B cell (primary cell): ENCODE results near the gene CASK. TPM values are rescaled to one million over a fixed set of nuclear protein-coding genes. Genes with fewer than 3 reads are reported as not detected.

Experiments used
- ATAC-seq: fragments of 200-7000 bp; cut with Tn5 transposase; one replicate; pipeline ENCODE4 v1.10.0; 2021; ENCODE audit warnings: low read depth, mild to moderate bottlenecking, moderate number of reproducible peaks, moderate library complexity
- CTCF ChIA-PET: fragments of 350-600 bp; sonication (Branson Sonifier 250); formaldehyde crosslinking; loops from one replicate; lab custom pipeline; 2021; ENCODE audit warnings: antibody characterized with exemption, inconsistent platforms; lab: Charles Lee
- POLR2A ChIA-PET: fragments of 350-600 bp; sonication (Branson Sonifier 250); formaldehyde crosslinking; loops from one replicate; lab custom pipeline; 2021; ENCODE audit warnings: antibody characterized with exemption; lab: Charles Lee
- DNase-seq: peaks from one replicate; pipeline ENCODE4 v3.0.0; 2013
- H2AFZ ChIP-seq: 2 replicates; pipeline ENCODE4 v1.6.1; 2012; ENCODE audit warnings: mild to moderate bottlenecking, low read depth, low read length; ENCODE audit not compliant: insufficient read depth, poor library complexity, severe bottlenecking
- H3K27ac ChIP-seq, 2 donors: 1 replicate in 1 of 2; 2 replicates in 1 of 2; pipeline ENCODE4 v1.5.1; 2012 to 2013; ENCODE audit warnings: low read length in 2 of 2, mild to moderate bottlenecking in 2 of 2, moderate library complexity in 1 of 2
- H3K27me3 ChIP-seq, 4 experiments: fragments of 200-600 bp in 1 of 4; sonication (generic) in 1 of 4; replicated peaks in 1 of 4; 1 replicate in 2 of 4; 2 replicates in 2 of 4; pipeline versions ENCODE4 v1.6.1 to v1.7.0; 2013 to 2016; ENCODE audit warnings: low read length in 3 of 4, mild to moderate bottlenecking in 2 of 4, mixed read lengths in 1 of 4, moderate library complexity in 1 of 4; ENCODE audit not compliant: insufficient read depth in 4 of 4, control insufficient read depth in 3 of 4; ENCODE audit errors: control extremely low read depth in 1 of 4
- H3K36me3 ChIP-seq, 2 experiments: replicated peaks in 1 of 2; 1 replicate in 1 of 2; 2 replicates in 1 of 2; pipeline versions ENCODE4 v1.6.1 to v1.7.1; 2013; ENCODE audit warnings: low read length in 1 of 2; ENCODE audit not compliant: insufficient read depth in 2 of 2, control insufficient read depth in 1 of 2; ENCODE audit errors: control extremely low read depth in 1 of 2, extremely low read depth in 1 of 2
- H3K4me1 ChIP-seq, 2 donors: fragments of 200-600 bp in 1 of 2; sonication (generic) in 1 of 2; 1 replicate in 1 of 2; 2 replicates in 1 of 2; pipeline versions ENCODE4 v1.5.1 to v1.6.1; 2013 to 2017; ENCODE audit warnings: low read length in 2 of 2; ENCODE audit not compliant: control insufficient read depth in 2 of 2, insufficient read depth in 2 of 2
- H3K4me2 ChIP-seq: replicated peaks from 2 replicates; pipeline ENCODE3; 2012; ENCODE audit warnings: mild to moderate bottlenecking, low read depth, low read length; ENCODE audit not compliant: poor library complexity, severe bottlenecking
- H3K4me3 ChIP-seq, 5 experiments: fragments of 200-600 bp in 1 of 5; sonication (generic) in 1 of 5; 1 replicate in 3 of 5; 2 replicates in 2 of 5; pipeline versions ENCODE4 v1.5.1 to v1.7.0; 2011 to 2016; ENCODE audit warnings: low read length in 4 of 5, mild to moderate bottlenecking in 4 of 5, low read depth in 2 of 5, control low read depth in 1 of 5, moderate library complexity in 1 of 5; ENCODE audit not compliant: insufficient read depth in 1 of 5; ENCODE audit errors: control extremely low read depth in 1 of 5, extremely low read depth in 1 of 5
- H3K79me2 ChIP-seq: fragments of 200-600 bp; sonication (generic); one replicate; pipeline ENCODE4 v1.6.0; 2016; ENCODE audit warnings: low read length; ENCODE audit not compliant: control insufficient read depth, insufficient read depth
- H3K9ac ChIP-seq: fragments of 200-600 bp; sonication (generic); 2 replicates; pipeline ENCODE4 v1.6.1; 2017; ENCODE audit warnings: mild to moderate bottlenecking, low read length, moderate library complexity
- H3K9me3 ChIP-seq, 3 donors: one replicate each; pipeline versions ENCODE4 v1.6.1 to v1.7.1; 2013; ENCODE audit warnings: low read length in 2 of 3; ENCODE audit not compliant: control insufficient read depth in 2 of 3, insufficient read depth in 1 of 3; ENCODE audit errors: control extremely low read depth in 1 of 3
- H4K20me1 ChIP-seq: 2 replicates; pipeline ENCODE4 v1.6.0; 2012; ENCODE audit warnings: mild to moderate bottlenecking, low read length; ENCODE audit not compliant: insufficient read depth, control insufficient read depth, poor library complexity, severe bottlenecking
- H3K27ac Mint-ChIP-seq: one replicate; pipeline ENCODE4 v1.8.0; 2021; ENCODE audit warnings: mixed read lengths
- H3K27me3 Mint-ChIP-seq: one replicate; pipeline ENCODE4 v1.8.0; 2021; ENCODE audit warnings: mixed read lengths
- H3K4me1 Mint-ChIP-seq: one replicate; pipeline ENCODE4 v1.8.0; 2021; ENCODE audit warnings: mixed read lengths
- H3K4me3 Mint-ChIP-seq: one replicate; pipeline ENCODE4 v1.8.0; 2021; ENCODE audit warnings: mixed read lengths
- H3K9me3 Mint-ChIP-seq: one replicate; pipeline ENCODE4 v1.8.0; 2022; ENCODE audit warnings: mixed read lengths; ENCODE audit not compliant: insufficient read depth
- CTCF ChIP-seq: fragments of 200-600 bp; IDR thresholded peaks from one replicate; pipeline ENCODE4 v1.8.0; 2022; ENCODE audit warnings: antibody characterized with exemption, mild to moderate bottlenecking
- EZH2 ChIP-seq: IDR thresholded peaks from 2 replicates; pipeline ENCODE4 v1.6.1; 2012; ENCODE audit warnings: borderline replicate concordance, low read depth, mild to moderate bottlenecking, moderate library complexity, low read length; ENCODE audit not compliant: insufficient read depth, poor library complexity, severe bottlenecking
- WGBS: methylation state at CpG from one replicate; pipeline ENCODE4 v1.1.5; 2013; ENCODE audit warnings: missing lambda C conversion rate; ENCODE audit not compliant: insufficient coverage; 5-methylcytosine and 5-hydroxymethylcytosine counted together
- intact Hi-C: fragments of 100-400 bp; cut with micrococcal nuclease; formaldehyde crosslinking; loops from one replicate; pipeline ENCODE4 v1.10.0; 2022
- polyA plus RNA-seq: library from polyadenylated mRNA; depleted of rRNA; stranded (reverse); fragments of >200 nt; gene quantifications from 2 replicates; pipeline ENCODE4 v1.2.3, GENCODE V29; 2012
- total RNA-seq, 2 donors: library from RNA; stranded (reverse); fragments of 120-200 nt in 1 of 2; gene quantifications; 1 replicate in 1 of 2; 2 replicates in 1 of 2; pipeline versions ENCODE4 v1.2.3 to v1.2.4, GENCODE V29; 2013 to 2022

Gene CASK
- total and polyA plus RNA-seq, 2 donors (not counting 1 experiment from before 2014, with no cell fraction given) = 14.2 to 50.4 TPM

- intact Hi-C loops = no loop called here
- TF ChIP-seq EZH2 (no peak), CTCF (no peak)
- Mint-ChIP-seq H3K27ac (no peak overlapping the region), H3K27me3 (no peaks in the 10 kb centered on the region), H3K4me1 (peaks cover 67% of the 10 kb centered on the region), H3K4me3 (no peak overlapping the region), H3K9me3 (no peaks in the 10 kb centered on the region)
- POLR2A ChIA-PET = no interaction called here
- 92% methylated on average over 2 of the region's 4 CpGs for WGBS
- no peak overlapping the region for H3K4me2 ChIP-seq
- no peak for DNase-seq
- peaks cover 0 to 3% of the 10 kb centered on the region in 2 experiments for H3K36me3 ChIP-seq
- no peak overlapping the region for H3K27ac ChIP-seq
- H3K9ac ChIP-seq = no peak overlapping the region
- no peak overlapping the region for H2AFZ ChIP-seq
- ATAC-seq = no peak
- H4K20me1 ChIP-seq = no peaks in the 10 kb centered on the region
- H3K4me1 ChIP-seq = peaks cover 50 to 74% of the 10 kb centered on the region in 2 donors
- H3K4me3 ChIP-seq = no peak overlapping the region
- no peaks in the 10 kb centered on the region for H3K79me2 ChIP-seq
- CTCF ChIA-PET = interaction anchor here (1.0 to 3.8 kb wide), 2 partner anchors 11 to 42 kb away, joined by 3 to 20 read pairs; no protein-coding TSS in a partner anchor
- no peaks in the 10 kb centered on the region for H3K27me3 ChIP-seq
- peaks cover 0 to 22% (median 17%) of the 10 kb centered on the region in 3 donors for H3K9me3 ChIP-seq
Measured at GRCh38 chrX:41718481-41719235, 204.7 kb downstream of the CASK start.
